Measurements from ENCODE around the gene APBB2.

- no peak for TF ChIP-seq CHD1 (IDR thresholded peaks at IDR 0.05; ENCODE audit: low read depth, low read length)
- no peak for TF ChIP-seq CBX8 (IDR thresholded peaks at IDR 0.05; ENCODE audit: borderline replicate concordance, low read depth, low read length)
Observed at GRCh38 chr4:40832175-40832574, 382.2 kb downstream of the APBB2 start.

Measured in H1 (cell line).